IPS-20b (cell line): ENCODE data around the gene SHC3.

Experiments used
- H3K27ac ChIP-seq: one replicate; pipeline ENCODE4 v1.5.1; 2013; ENCODE audit warnings: low read length
- H3K27me3 ChIP-seq: 2 replicates; pipeline ENCODE4 v1.6.1; 2013; ENCODE audit warnings: mild to moderate bottlenecking, low read length, inconsistent platforms; ENCODE audit not compliant: insufficient read depth
- H3K36me3 ChIP-seq: 2 replicates; pipeline ENCODE4 v1.6.1; 2013; ENCODE audit warnings: low read depth, mild to moderate bottlenecking, inconsistent platforms, low read length, moderate library complexity; ENCODE audit not compliant: insufficient read depth
- H3K4me1 ChIP-seq: 2 replicates; pipeline ENCODE4 v1.6.1; 2013; ENCODE audit warnings: mild to moderate bottlenecking, control low read depth, inconsistent platforms, low read length, moderate library complexity; ENCODE audit not compliant: insufficient read depth
- H3K4me3 ChIP-seq: 2 replicates; pipeline ENCODE4 v1.5.1; 2013; ENCODE audit warnings: mild to moderate bottlenecking, low read length, inconsistent platforms
- H3K9ac ChIP-seq: 2 replicates; pipeline ENCODE4 v1.6.1; 2013; ENCODE audit warnings: low read depth, mild to moderate bottlenecking, inconsistent platforms, low read length, moderate library complexity
- H3K9me3 ChIP-seq: 2 replicates; pipeline ENCODE4 v1.6.1; 2013; ENCODE audit warnings: mild to moderate bottlenecking, low read depth, low read length, inconsistent platforms; ENCODE audit not compliant: insufficient read depth

The SHC3 gene

DNA sequence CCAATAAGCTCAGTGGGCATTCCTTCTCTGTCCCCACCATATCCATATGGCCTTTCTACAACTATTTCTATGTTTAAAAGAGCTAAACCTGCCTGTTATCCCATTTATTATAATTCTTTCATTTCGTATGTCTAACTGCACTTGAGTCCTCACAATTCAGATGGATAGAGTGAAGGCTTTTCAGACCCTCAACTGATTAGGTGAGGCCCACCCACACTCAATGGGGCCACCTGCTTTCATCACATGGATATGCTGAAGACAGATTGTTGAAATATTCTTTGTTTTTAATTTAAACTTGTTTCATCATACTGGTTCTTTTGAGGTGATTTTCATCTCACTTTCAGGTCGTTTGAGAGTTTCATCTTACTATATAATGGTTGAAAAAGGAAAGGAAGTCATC is 193.0 kb downstream of the SHC3 start:
- Histone ChIP-seq H3K27me3 (peaks cover 18% of the 10 kb centered on the region), H3K36me3 (no peaks in the 10 kb centered on the region), H3K9me3 (peaks cover 5% of the 10 kb centered on the region; the same call in 1 of the 2 replicates), H3K27ac (no peak overlapping the region), H3K9ac (no peak overlapping the region), H3K4me1 (peaks cover 11% of the 10 kb centered on the region), H3K4me3 (no peak overlapping the region)

DNA sequence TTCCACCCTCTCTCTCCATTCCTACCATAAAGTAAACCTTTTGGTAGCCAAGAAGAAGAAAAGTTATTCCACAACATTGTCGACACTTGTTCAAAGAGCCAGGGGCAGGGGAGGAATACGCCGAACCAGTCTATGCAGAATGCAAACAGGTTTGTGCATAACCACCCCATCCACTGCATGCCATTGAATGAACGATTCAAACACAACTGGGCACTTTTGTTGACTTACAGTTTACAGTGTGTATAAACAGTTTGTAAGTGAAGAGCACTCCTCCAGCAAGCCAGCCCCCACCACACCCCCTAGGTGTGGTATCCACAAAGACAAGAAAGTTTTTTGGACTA is 194.1 kb downstream of the SHC3 start:
- Histone ChIP-seq H3K36me3 (no peaks in the 10 kb centered on the region), H3K27me3 (peaks cover 10% of the 10 kb centered on the region), H3K4me3 (no peak overlapping the region), H3K9ac (no peak overlapping the region), H3K27ac (no peak overlapping the region), H3K4me1 (peaks cover 7% of the 10 kb centered on the region), H3K9me3 (peaks cover 9% of the 10 kb centered on the region; the same call in 1 of the 2 replicates)

DNA sequence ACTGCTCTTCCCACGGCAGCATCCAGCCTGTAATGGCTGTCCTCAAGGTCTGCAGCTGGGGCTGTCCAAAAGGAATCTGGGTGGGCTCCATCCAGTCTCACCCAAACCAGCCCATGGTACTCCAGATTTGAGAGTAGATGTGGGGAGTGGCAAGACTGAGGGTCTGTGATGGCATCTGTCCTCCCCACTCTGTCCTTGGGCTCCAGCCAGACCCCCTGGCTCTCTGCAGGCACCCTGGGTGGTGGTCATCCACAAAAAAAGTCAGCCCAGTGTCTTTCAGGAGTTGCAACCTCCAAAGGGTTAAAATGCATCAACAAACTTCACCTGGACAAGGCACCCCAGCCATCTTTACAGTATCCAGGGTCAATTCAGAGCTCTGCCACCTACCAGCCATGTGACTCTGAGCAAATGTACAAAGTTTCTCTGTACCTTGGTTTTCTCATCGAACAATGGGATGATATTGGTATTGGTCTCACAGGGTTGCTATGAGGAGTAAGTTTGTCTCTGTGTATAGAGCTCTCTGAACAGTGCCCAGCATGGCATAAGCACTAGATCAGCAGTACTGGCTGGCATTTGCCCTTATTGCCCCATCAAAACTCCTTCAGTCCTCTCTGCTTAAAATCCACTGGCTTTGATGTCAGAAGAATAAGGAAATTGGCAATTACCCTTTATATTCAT is 194.6 kb downstream of the SHC3 start:
- no peak overlapping the region for H3K27ac ChIP-seq
- H3K4me1 ChIP-seq, result peaks cover 2% of the 10 kb centered on the region
- H3K9me3 ChIP-seq, result peaks cover 9% of the 10 kb centered on the region; the same call in 1 of the 2 replicates
- H3K4me3 ChIP-seq, result no peak overlapping the region
- H3K27me3 ChIP-seq, result peaks cover 5% of the 10 kb centered on the region; the same call in 1 of the 2 replicates
- H3K9ac ChIP-seq, result no peak overlapping the region
- no peaks in the 10 kb centered on the region for H3K36me3 ChIP-seq

DNA sequence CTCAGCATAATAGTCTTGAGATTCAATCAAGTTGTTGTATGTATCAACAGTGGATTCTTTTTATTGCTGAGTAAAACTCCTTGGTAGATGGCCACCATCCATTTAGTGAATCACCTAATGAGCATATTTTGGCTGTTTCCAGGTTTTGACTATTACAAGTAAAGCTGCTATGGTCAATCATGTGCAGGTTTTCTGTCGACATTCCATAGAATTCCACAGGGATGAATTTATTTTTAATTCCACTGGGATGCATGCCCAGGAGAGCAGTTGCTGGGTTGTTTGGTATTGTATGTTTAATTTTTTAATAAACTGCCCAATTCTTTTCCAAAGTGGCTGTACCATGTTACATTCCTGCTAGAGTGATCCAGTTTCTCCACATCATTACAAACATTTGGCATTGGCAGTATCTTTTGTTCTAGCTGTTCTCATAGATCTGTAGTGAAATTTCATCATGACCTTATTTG is 197.8 kb downstream of the SHC3 start:
- no peaks in the 10 kb centered on the region for H3K27me3 ChIP-seq
- no peaks in the 10 kb centered on the region for H3K36me3 ChIP-seq
- H3K9me3 ChIP-seq, result peaks cover 9% of the 10 kb centered on the region; the same call in 1 of the 2 replicates
- H3K9ac ChIP-seq, result no peak overlapping the region
- no peak overlapping the region for H3K27ac ChIP-seq
- H3K4me1 ChIP-seq, result no peaks in the 10 kb centered on the region
- H3K4me3 ChIP-seq, result no peak overlapping the region

DNA sequence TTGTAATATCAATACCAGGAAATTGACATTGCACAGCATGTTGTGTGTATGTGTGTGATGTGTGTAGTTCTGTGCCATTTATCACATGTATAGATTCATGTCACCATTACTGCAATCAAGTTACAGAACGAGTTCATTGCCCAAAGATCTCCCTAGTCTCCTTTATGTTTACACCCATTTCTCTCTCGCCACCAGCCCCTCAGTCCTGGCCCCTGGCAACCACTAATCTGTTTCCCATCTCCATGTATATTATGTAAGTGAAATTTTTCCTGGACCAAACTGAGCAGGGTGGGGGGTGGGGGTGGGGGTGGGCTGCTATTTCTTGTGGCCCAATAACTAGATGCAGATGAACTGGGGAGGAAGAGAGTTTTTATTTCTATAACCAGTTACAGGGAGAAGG is 198.8 kb downstream of the SHC3 start:
- H3K27ac ChIP-seq, result no peak overlapping the region

DNA sequence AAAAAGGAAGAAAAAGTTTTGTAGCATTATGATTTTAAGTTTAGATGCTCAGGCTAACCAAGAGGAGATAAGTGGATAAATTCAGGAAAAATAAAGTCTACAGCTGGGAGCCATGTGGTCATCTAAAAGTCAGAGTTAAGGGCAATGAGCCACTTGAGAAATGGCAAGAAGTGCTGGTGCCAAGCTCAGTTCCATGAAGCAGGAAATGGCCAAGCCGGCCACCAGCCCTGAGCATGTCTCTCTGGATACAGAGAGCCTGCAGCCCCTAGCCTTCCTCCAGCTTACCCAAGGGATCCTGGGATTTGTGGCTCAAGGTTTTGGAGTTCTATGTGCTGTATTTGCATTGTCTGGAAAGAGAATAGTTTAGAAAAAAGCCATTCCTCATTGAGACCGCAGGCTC is 199.6 kb downstream of the SHC3 start:
- H3K27me3 ChIP-seq, result no peaks in the 10 kb centered on the region
- peaks cover 9% of the 10 kb centered on the region; the same call in 1 of the 2 replicates for H3K9me3 ChIP-seq
- no peaks in the 10 kb centered on the region for H3K4me1 ChIP-seq
- H3K36me3 ChIP-seq, result no peaks in the 10 kb centered on the region
- no peak overlapping the region for H3K4me3 ChIP-seq
- H3K27ac ChIP-seq, result no peak overlapping the region
- H3K9ac ChIP-seq, result no peak overlapping the region

More for the DNA sequence above, 198.8 kb downstream of the SHC3 start:
- Histone ChIP-seq H3K36me3 (no peaks in the 10 kb centered on the region), H3K9me3 (peaks cover 9% of the 10 kb centered on the region; the same call in 1 of the 2 replicates), H3K4me1 (no peaks in the 10 kb centered on the region), H3K27me3 (no peaks in the 10 kb centered on the region), H3K9ac (no peak overlapping the region), H3K4me3 (no peak overlapping the region)

DNA sequence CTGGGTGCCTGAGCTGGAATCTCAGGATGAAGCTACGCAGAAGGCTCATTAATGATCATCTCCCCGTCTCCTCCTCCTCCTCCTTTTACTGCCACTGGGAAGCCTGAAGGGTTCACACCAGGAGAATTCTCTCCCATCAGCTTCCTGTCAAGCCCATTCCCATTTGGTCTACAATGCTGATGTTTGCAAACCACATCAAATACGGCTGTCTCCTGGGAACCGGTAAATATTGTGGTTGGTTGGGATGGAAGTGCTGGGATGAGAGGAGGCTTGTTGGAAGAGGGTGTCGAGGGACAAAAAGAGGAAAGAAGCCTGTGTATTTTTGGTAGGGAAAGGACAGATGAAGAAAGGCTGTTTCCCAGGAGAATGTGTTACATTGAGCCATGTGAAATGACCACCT is 200.6 kb downstream of the SHC3 start:
- H3K4me3 ChIP-seq, result no peak overlapping the region
- no peak overlapping the region for H3K27ac ChIP-seq
- H3K9me3 ChIP-seq, result peaks cover 9% of the 10 kb centered on the region; the same call in 1 of the 2 replicates
- H3K9ac ChIP-seq, result no peak overlapping the region
- H3K4me1 ChIP-seq, result no peaks in the 10 kb centered on the region
- H3K27me3 ChIP-seq, result no peaks in the 10 kb centered on the region
- no peaks in the 10 kb centered on the region for H3K36me3 ChIP-seq

DNA sequence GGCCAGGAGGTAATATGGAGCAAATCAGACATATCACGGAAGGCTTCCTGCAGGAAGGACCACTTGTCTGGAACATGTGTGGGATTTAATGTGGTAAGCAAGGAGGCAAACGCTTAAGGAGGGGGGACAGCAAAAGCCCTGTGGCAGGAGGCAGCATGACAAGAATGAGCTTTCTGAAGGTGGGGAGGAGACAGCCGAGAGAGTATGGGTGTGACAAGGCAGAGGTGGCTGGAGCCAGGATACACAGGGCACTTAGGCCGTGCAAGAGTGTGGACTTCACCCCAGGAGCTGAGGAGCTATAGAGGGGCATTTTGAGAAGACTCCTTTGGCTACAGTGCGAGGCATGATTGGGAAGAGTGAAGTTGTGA is 201.7 kb downstream of the SHC3 start:
- Histone ChIP-seq H3K4me1 (no peaks in the 10 kb centered on the region), H3K4me3 (no peak overlapping the region), H3K9me3 (peaks cover 9% of the 10 kb centered on the region; the same call in 1 of the 2 replicates), H3K27ac (no peak overlapping the region), H3K27me3 (no peaks in the 10 kb centered on the region), H3K9ac (no peak overlapping the region), H3K36me3 (no peaks in the 10 kb centered on the region)

DNA sequence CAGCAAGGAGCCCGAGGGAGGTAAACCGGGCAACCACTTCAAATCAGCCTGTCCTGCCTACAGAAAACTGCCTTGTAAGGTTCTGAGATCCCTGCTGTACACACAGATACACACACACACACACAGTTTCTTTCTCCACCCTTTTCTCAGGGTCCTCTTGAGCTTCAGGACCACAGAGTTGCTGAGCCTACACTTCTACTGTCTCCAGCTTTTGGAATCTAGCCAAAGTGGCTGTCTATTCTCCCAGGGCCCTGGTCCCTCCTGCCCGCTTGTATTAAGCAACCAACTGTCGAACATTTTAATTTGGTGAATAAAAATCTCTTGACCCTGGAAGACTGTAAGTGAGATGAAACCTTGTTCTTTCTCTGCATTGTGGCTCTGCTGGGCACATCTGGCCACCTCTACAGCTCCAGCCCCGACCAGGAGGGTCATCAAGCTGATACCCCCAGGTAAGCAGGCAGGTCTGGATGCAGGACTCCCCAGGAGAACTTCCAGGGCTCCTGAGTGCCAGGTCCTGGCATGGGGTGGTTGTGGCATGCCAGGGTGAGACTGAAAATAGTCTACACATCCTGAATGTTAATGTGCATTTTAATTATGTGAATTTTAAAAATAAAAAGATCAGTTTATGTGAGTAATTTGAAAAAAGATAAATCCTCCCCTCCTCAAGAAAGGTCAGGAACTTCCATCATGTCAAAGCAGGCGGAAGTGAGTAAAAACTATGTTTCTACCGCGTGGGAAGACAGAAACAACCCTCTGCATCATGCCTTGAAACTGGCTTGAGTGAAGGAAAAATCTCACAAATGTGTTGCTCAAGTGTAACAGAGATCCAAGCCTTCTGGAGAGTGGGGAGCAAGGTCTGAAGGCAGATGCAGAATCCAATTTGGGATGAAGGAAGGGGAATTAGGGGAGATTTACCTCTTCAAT is 202.4 kb downstream of the SHC3 start:
- H3K9ac ChIP-seq, result no peak overlapping the region
- H3K4me3 ChIP-seq, result no peak overlapping the region
- H3K27ac ChIP-seq, result no peak overlapping the region

DNA sequence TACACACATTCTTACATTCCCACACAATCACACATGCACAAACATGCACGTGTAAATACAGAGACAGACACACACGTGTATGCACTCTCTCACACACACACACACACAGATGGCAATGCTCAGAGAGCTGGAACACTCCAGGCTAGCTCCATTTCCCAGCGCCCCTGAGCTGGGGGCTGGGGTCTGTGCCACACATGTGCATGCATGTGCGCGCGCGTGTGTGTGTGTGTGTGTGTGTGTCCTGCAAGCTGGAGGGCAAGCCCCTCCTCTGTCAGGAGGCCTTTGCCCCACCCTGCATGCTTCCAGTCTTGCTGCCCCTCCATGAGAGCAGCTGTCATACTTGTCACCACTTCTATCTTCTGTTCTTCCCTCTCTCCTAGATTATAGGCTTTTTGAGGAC is 204.0 kb downstream of the SHC3 start:
- no peak overlapping the region for H3K4me3 ChIP-seq
- H3K36me3 ChIP-seq, result no peaks in the 10 kb centered on the region
- H3K9ac ChIP-seq, result no peak overlapping the region

More for the DNA sequence above, 202.4 kb downstream of the SHC3 start:
- H3K9me3 ChIP-seq, result peaks cover 9% of the 10 kb centered on the region; the same call in 1 of the 2 replicates
- no peaks in the 10 kb centered on the region for H3K27me3 ChIP-seq
- no peaks in the 10 kb centered on the region for H3K4me1 ChIP-seq
- no peaks in the 10 kb centered on the region for H3K36me3 ChIP-seq

DNA sequence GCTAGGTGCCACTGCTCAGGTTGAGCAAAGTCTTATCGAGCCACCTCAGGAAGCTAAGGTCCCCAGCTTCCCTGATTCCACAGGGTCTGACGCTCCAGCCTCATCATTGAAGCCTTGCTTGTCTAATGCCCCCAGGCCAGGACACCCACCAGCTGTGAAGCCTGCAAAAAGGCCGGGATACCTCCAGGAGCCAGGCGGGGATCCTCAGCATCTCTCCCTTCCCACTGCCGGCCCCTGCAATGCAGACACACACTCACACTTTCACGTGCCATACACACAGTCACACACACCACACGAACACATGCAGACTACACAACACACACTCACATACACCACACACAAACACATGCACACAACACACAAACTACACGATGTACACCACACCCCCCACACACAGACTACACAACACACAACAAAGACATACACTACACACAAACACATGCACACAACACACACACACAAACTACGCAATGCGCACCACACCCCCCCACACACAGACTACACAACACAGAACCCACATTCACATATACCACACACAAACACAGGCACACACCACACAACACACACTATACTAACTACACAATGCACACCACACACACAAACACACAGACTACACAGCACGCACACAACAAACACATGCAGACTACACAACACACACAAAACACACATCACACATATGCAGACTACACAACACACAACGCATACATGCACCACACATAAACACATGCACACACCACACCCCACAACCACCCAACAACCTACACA is 205.2 kb downstream of the SHC3 start:
- Histone ChIP-seq H3K36me3 (no peaks in the 10 kb centered on the region), H3K9me3 (no peaks in the 10 kb centered on the region), H3K4me3 (no peak overlapping the region), H3K4me1 (no peaks in the 10 kb centered on the region), H3K9ac (no peak overlapping the region), H3K27me3 (no peaks in the 10 kb centered on the region), H3K27ac (no peak overlapping the region)

More for the DNA sequence above, 204.0 kb downstream of the SHC3 start:
- Histone ChIP-seq H3K27ac (no peak overlapping the region), H3K4me1 (no peaks in the 10 kb centered on the region), H3K9me3 (no peaks in the 10 kb centered on the region; the same call in 1 of the 2 replicates), H3K27me3 (no peaks in the 10 kb centered on the region)
